GM19467 (cell line): ENCODE data around the gene ZNF665.
"Not testable (repeated sequence)": the region's sequence is repeated elsewhere in the genome, so short reads cannot be mapped to it uniquely, and the experiment has no call there.

Experiments used
- ATAC-seq: cut with Tn5 transposase; IDR thresholded peaks from one replicate; pipeline ENCODE4 v1.9.1; 2021; ENCODE audit warnings: mild to moderate bottlenecking, moderate library complexity; ENCODE audit not compliant: unreplicated experiment

ZNF665 gene

DNA sequence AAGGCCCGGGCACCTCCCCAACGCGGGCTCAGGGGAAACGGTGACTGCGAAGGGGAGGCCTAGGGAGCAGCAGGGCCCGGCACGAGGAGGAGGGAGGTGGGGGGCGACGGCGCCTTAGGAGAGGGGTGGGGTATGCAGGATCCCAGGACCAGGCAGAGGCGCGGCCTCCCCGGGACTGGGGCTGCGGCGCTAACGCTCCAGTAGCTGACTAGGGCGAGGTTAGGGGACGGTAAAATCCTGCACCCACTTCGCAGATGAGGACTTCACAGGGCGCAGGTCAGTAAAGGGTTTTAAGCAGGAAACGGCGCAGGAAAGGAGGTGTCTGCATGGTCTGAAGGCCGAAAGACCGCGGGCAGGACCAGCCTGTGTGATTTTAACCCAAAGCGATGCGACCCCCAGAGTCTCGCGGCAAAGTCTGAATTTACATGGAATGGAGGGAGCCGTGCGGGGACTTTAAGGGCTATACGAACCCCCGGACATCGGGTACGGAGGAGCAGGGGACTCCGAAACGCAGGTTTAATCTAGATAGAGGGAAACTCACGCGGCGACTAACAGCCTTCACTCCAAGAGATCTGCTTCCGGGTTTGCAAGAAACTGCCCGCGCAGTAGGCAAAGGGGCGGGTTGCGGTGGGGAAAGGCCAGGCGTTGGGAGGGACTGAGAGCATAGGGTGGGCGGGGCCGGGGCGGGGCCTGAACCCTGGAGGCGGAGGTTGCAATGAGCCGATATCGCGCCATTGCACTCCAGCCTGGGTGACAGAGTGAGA lies at the start of gene ZNF665:
ZNF665 (minus strand) TSS at position 588 of the 764 bp plus-strand sequence. CDS start 10,460 bp downstream, outside the sequence.
- no peak for ATAC-seq

DNA sequence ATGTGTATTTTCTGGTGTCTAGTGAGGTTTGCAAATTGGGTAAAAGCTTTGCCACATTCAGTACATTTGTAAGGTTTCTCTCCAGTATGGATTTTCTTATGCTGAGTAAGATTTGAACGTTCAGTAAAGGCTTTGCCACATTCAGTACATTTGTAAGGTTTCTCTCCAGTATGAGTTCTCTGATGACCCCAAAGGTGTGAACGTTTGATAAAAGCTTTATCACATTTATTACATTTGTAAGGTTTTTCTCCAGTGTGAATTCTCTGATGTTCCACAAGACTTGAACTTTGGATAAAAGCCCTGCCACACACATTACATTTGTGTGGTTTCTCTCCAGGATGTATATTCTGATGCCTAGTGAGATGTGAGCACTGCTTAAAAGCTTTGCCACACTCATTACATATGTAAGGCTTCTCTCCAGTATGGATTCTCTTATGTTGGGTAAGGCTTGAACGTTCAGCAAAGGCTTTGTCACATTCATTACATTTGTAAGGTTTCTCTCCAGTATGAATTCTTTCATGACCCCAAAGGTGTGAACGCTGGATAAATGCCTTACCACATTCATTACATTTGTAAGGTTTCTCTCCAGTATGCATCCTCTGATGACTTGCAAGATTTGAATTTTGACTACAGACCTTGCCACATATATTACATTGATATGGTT lies 44.1 kb upstream of the ZNF665 start:
- no peak for ATAC-seq

DNA sequence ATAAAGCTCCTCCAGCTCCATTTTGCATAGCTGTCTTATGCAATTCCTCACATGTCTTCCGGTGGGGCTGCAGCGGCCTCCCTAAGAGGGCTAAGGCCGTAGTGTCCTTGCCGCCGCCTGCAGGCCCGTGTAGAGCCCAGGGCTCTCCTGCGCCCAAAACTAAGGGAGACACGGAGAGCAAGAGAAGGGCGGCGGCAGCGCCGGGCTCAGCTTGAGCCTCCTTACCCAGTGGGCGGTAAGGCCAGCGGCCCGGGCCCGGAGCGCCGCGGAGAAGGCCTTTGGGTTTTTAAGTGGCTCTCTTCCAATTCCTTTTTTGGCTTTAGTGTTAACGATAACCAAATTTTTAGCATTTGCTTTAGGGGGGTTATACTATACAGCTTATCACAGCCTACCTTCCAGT lies 31.4 kb upstream of the ZNF665 start:
- no peak for ATAC-seq

DNA sequence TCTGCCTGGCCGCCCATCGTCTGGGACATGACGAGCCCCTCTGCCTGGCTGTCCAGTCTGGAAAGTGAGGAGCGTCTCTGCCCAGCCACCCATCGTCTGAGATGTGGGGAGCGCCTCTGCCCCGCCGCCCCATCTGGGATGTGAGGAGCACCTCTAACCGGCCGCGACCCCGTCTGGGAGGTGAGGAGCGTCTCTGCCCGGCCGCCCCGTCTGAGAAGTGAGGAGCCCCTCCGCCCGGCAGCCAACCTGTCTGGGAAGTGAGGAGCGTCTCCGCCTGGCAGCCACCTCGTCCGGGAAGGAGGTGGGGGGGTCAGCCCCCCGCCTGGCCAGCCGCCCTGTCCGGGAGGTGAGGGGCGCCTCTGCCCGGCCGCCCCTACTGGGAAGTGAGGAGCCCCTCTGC lies 29.6 kb upstream of the ZNF665 start:
- not testable (repeated sequence) for ATAC-seq

DNA sequence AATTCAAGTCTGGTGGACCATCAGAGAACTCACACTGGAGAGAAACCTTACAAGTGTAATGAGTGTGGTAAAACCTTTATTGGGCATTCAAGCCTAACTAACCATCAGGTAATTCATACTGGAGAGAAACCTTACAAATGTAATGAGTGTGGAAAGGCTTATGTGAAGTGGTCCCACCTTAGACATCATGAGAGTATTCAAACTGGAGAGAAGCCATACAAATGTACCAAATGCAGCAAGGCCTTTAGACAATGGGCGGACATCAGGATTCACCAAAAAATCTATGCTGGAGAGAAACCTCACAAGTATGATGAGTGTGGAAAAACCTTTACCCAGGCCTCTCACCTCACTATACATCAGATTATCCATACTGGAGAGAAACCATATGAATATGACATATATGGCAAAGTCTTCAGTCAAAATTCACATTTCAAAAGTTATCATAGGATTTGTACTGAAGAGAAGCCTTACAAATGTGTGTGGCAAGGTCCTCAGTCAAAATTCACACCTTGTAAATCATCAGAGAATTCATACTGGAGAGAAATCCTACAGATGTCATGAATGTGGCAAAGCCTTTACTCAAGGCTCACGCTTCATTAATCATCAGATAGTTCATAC lies 19.7 kb upstream of the ZNF665 start:
- ATAC-seq: no peak

DNA sequence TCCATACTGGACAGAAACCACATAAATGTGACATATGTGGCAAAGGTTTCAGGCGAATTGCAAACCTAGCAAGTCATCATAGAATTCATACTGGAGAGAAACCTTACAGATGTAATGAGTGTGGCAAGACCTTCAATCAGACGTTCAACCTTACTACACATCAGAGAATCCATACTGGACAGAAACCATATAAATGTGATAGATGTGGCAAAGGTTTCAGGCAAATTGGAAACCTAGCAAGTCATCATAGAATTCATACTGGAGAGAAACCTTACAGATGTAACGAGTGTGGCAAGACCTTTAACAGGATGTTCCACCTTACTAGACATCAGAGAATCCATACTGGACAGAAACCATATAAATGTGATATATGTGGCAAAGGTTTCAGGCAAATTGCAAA lies 18.4 kb upstream of the ZNF665 start:
- not testable (repeated sequence) for ATAC-seq

DNA sequence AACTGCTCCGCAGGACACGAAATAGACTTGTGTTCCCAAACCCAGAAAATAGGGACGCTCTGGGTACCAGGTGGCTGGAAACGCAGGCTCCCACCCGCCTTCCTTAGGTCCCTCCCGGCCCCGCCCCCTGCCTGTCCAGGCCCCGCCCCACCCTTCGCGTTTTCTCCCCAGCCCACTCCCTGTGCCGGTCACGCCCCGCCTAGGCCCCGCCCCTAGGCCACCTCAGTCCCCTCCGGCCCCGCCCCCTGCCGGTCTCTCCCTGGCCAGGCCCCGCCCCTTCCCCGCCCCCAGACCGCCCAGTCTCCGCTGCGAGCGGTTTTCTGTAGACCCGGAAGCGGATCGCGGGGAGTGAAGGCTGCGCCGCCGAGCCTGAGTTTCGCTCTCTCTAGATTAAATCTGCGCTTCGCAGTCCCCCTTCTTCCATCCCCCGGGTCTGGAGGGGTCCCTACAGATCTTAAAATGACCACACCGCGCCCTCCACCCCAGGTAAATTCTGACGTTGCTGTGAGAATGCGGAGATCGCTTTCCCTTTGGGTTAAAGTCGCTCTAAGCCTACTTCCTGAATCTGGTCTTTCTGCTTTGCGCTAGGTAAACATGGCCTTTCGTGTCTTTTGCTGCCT lies 3.7 kb upstream of the ZNF665 start:
- no peak for ATAC-seq

DNA sequence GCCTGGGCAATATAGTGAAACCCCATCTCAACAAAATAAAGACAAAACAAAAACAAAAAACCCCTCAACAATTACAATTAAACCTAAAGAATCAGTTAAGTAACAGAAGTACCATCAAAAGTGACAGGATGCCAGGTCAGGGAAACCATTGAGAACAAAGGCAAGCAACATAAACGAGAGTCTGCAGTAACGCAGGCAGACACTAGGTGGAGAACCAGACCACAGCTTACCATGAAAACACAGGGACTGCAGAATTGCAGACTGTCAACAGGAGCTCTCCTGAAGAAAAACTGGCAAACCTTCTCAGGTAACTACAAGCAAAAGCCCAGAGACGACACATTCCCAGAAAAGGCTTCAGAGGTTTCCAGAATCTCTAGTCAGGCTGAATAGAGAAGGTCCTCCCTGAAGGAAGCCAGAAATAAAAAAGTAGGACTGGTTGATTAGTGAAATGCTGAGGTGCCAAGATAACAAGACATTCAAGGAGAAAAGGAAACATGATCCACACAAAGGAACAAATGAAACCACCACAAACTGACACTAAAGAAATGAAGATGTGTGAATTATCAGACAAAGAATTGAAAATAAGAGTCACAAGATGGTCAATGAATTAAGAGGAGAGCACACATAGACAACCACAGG lies 2.2 kb upstream of the ZNF665 start:
- no peak for ATAC-seq

DNA sequence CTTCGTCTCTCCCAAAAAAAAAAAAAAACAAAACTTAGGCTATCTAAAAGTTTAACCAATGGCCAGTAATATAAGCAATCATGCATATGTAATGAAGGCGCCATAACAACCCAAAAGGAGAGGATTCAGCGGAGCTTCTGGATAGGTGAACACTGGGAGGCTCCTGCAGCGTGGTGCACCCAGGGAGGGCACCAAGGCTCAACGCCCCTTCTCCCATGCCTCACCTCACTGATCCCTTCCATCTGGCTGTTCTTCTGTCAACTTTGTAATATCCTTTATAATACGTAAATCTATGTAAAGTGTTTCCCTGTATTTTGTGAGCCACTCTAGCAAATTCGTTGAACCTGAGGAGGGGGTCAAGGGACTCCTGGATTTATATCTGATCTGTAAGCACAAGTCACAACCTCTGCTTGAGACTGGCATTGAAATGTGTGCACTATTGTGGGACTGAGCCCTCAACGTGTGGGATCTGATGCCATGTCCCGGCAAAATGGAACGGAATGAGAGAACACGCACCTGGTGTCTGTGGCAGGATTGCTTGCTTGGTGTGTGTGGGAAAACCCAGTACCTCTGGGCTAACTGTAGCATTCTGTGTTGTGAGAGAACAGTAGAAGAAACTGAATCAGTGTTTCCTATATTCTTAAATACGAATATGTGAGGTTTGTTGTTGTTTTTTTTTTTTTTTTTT lies 521 bp upstream of the ZNF665 start:
- no peak for ATAC-seq

DNA sequence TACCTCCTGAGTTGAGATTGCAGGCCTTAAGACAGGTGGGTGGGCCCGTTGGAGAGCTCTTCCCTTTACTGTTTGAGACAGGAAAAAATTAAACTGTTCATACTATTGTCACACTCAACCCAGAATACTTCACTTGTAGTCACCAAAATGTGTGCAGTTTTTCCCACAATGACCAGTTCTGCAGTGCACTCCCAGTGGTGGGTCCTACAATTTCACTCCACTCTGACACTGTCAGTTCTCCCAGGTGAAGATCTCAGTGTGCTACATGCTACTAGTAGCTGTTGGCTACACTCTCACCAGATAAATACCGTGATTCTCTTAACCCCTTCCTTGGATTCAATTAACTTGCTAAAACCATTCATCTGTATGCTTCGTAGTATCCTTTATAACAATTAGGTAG lies 2.9 kb downstream of the ZNF665 start:
- ATAC-seq: no peak

DNA sequence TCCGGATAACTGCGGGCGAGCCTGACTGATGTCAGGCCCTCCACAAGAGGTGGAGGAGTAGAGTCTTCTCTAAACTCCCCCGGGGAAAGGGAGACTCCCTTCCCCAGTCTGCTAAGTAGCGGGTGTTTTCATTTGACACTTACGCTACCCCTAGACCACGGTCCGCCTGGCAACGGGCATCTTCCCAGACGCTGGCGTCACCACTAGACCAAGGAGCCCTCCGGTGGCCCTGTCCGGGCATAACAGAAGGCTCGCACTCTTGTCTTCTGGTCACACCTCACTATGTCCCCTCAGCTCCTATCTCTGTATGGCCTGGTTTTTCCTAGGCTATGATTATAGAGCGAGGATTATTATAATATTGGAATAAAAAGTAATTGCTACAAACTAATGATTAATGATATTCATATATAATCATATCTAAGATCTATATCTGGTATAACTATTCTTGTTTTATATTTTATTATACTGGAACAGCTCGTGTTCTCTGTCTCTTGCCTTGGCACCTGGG lies 3.4 kb downstream of the ZNF665 start:
- ATAC-seq: not testable (repeated sequence)

DNA sequence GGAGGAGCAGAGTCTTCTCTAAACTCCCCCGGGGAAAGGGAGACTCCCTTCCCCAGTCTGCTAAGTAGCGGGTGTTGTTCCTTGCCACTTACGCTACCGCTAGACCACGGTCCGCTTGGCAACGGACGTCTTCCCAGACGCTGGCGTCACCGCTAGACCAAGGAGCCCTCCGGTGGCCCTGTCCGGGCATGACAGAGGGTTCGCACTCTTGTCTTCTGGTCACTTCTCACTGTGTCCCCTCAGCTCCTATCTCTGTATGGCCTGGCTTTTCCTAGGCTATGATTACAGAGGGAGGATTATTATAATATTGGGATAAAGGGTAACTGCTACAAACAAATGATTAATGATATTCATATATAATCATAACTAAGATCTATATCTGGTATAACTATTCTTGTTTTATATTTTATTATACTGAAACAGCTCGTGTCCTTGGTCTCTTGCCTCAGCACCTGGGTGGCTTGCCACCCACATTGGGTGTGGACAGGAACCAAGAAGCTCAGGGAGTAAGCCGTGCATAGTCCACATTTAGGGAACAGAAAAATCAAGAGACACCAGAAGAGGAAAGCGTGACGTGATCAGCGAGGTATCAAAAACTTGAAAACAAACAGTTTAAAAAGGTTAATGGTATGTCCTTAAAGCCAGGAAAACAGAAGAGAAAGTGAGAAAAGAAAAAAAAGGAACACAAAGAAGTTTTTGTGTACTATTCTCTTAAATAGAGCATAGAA lies 7.8 kb downstream of the ZNF665 start:
- not testable (repeated sequence) for ATAC-seq

DNA sequence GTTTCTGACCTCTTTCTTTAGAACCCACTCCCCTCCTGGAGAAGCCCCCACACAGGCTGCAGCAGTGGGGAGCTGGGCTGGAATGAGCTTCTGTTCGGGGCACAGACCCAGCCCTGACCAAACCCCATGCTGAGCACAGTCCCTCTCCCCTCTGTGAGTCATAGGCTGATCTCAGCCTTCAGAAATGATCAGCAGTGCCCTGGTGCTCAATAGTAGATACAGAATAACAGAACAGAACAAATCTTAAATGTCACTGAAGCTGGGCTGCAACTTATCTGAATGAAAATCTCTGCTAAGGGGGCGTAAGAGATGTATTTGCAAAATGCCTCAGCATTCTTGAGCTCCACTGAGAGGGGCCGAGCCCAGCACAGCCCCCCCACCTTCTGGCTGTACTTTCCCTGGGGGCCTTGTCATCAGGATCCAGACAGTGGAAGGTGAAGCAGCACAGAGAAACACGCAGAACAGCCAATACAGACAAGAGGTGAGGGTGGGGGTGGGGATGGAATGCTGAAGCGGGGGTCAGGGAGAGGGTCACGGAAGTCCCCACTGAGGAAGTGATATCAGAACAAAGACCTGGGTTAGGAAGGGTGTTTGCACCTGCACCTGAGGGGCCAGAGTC lies 9.9 kb downstream of the ZNF665 start:
- ATAC-seq: no peak

DNA sequence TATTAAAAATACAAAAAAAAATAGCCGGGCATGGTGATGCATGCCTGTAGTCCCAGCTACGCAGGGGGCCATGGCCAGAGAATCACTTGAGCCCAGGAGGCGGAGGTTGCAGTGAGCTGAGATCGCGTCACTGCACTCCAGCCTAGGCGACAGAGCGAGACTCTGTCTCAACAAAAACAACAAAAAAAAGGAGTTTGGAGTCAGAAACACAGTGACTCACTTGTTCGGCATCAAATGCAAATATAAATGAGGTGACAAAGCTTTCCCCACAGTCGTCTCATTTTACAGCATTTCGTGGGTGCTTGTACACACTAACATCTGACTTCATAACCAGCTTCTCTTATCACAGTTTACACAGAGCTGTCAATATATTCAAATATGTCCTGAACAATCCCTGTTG lies 11.0 kb downstream of the ZNF665 start:
- no peak for ATAC-seq

DNA sequence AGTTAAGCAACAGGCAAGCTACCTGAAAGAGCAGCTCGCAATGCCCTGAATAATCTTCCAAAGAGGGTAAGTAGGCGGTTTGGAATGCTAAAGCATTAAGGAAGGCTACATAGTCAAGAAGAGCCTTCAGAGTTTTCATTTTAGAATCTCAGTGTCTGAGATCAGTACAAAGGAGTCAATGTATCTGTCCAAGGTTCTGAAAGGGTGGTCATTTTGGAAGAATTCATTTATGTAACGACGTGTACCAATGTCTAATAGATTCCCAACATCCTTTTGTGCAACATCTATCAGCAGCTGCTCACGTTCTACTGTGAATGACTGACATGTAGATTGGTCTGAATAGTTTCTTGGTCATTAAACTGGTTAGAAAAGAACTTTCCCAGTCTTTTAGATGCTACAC lies 15.2 kb downstream of the ZNF665 start:
- ATAC-seq: no peak

DNA sequence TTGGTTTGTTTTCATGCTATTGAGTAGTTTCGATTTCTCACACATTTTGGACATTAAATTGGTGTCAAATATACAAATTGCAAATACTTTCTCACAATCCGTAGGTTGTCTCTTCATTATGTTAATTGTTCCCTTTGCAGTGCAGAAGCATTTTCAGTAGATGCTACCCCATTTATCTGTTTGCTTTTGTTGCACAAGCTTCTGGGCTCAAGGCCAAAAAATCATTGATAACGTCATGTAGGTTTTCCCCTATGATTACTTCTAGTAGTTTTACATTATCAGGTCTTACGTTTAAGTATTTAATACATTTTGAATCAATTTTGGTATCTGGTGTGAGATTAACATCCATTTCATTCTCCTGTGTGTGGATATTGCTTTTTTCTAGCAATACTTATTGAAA lies 20.3 kb downstream of the ZNF665 start:
- ATAC-seq: no peak

DNA sequence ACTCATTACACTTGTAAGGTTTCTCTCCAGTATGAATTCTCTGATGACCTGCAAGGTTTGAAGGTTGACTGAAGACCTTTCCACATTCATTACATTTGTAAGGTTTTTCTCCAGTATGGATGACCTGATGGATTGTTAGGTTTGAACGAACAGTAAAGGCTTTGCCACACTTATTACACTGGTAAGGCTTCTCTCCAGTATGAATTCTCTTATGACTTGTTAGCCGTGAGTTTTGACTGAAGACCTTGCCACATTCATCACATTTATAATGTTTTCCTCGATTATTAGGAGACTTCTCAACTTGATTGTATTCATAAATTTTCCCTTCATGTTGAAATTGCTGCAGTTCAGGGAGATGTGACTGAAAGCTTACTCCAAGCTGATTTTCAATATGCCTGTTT lies 27.5 kb downstream of the ZNF665 start:
- no peak for ATAC-seq

DNA sequence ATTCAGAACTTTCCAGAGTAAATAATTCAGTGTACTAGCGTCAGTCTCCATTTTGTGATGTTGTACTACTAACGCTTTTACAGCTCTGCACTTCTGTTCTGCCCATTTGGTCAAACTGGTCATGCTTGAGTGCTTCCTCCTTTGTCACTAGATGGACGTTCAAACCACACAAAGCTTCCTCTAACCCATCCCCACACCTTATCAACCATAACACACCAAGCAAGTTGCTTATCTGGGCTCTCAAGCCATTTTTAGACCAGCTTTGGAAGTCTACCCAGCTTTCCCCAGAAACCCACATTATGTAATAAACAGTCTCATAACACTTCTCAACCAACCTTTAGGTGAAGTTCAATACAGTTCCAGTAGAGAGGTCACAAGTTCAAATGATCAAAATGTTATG lies 32.0 kb downstream of the ZNF665 start:
- no peak for ATAC-seq

DNA sequence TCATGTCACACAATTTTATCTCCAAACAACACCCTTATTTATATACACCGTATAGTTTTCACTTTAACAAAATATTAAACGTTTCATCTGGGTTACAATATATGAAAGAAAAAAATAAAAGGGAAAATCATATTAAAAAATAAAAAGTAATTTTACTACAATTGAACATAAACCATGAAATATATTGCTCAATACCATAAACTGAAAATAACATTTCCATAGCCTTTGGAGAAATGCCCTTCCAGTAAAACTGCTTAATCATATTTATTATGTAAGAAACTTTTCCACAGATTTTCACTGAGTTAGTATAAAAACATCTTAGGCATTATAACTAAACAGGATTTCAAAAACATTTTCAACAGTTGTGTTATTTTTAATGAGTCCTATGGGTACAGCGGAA lies 32.8 kb downstream of the ZNF665 start:
- no peak for ATAC-seq
